Muscle of back (tissue), 11 donors: Measurements from ENCODE around the gene BEAN1. TPM values are rescaled to one million over a fixed set of nuclear protein-coding genes. Genes with fewer than 3 reads are reported as not detected.
"Not testable (repeated sequence)": the region's sequence is repeated elsewhere in the genome, so short reads cannot be mapped to it uniquely, and the experiment has no call there.

Experiments
- DNase-seq, 3 donors: peaks; one replicate each; pipeline versions ENCODE4 v3.0.0 to v3.0.0-alpha.2; 2013
- polyA plus RNA-seq, 10 donors: library from polyadenylated mRNA; unstranded; fragments of 120-200 nt; gene quantifications; one replicate each; pipeline ENCODE4 v1.2.1, GENCODE V29; 2013; ENCODE audit not compliant: insufficient read length in 10 of 10

Gene BEAN1
- polyA plus RNA-seq, 10 donors, result 0.75 to 1.6 (median 1.1) TPM

DNA sequence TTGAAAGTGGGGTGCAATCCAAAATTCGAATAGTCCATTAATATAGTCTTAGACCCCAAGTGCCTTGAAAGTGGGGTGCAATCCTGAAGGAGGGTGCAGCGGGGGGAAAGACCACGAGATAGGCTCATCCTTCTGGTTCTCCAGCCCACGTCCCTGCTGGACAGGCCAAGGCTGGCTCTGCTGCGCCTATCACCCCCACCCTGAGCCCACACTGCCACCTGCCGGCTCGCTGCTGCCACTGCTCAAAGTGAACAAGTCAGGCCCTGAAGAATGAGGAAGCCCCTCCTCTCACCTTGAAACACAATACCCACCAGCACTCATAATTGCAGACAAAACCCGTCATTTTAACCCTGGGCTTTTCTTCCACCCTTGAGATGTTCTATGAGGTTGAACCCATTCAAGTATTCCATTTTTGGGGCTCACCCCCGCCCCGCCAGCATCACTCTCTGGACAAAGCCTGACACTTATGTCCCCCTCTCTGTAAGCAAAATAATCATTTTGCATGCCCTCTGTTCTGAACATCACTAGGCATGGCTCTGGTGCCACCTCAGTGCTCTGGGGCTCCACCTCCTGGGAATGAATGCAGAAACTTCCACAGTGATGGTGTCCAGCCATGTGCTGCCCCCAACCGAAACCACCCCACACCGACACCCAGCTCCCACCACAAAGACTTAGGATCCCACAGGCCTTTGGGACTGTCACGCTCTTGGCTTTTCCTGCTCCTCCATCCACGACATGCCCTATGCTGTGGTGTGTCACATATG, 56.8 kb downstream of the BEAN1 start:
- DNase-seq, result peak; percentile 50 to 84 (median 70)

DNA sequence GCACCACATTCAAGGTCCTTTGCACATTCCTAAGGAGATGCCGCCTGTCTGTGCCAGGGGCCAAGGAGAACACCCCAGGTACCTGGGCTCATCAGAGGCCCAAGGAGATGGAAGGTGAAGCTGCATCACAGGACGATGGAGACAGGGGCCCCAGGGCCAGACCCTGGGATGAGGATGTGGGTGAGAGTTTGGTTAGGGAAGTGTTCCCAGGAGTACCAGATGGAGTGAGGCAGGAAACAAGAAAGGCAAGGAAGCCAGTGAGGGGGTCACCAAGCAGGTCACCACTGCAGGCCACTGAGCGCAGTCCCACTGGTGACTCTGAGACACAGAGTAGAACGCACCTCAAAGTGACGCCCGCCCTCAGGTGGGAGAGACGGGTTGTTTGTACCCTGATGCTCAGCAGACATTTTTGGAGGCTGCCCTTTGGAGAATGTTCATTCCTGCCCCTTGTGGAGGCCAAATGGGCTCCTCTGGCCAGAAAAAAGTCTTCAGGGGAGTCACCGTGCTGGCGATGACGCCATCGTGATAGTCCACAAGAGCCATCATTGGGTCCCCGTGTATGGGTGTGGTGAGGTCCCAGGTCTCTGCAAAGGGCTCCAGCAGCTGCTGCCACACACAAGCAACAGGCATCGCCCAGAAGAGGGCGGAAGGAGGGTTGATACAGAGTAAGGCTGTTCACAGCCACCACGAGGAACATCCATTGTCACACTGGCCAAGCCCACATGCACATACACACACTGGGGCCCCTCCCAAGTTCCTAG, 57.5 kb downstream of the BEAN1 start:
- no peak for DNase-seq

DNA sequence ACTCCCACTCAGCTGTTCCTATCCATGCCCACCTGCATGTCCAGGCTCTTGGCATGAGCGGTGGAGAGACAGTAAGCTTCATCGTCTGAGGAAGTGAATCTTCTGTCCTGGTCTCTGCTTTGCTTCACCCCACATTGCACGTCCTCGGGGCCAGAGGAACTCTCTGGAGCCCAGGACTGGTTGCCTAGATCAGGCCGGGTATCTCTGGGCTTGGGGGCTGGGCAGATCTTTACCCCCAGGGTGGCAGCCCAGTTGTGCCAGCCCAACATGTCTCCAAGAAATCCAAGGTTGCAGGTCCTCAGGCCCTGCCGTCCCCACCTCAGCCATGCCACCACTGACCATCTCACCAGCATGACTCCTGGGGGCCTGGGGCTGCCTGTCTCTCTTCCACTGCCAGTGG, 58.3 kb downstream of the BEAN1 start:
- DNase-seq, result no peak

DNA sequence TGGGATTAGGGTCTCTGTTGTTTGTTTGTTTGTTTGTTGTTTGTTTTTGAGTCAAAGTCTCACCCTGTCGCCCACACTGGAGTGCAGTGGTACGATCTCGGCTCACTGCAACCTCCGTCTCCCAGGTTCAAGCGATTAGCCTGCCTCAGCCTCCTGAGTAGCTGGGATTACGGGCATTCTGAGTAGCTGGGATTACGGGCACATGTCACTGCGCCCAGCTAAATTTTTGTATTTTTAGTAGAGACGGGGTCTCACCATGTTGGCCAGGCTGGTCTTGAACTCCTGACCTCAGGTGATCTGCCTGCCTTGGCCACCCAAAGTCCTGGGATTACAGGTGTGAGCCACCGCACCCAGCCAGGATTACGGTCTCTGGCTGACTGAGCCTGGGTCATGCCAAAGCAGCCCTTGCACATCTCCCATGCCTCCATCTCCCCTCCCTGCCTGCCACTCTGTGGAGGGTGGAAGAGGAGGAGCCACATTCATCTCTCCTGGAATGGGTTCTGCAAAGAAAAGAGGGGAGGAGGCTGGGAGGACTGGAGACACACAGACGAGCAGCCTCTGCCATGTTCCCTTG, 59.2 kb downstream of the BEAN1 start:
- DNase-seq, result no peak

GRCh38 chr16:66486773-66487579, 59.9 kb downstream of the BEAN1 start:
- DNase-seq, result peak; percentile 36 to 81 (median 62)

DNA sequence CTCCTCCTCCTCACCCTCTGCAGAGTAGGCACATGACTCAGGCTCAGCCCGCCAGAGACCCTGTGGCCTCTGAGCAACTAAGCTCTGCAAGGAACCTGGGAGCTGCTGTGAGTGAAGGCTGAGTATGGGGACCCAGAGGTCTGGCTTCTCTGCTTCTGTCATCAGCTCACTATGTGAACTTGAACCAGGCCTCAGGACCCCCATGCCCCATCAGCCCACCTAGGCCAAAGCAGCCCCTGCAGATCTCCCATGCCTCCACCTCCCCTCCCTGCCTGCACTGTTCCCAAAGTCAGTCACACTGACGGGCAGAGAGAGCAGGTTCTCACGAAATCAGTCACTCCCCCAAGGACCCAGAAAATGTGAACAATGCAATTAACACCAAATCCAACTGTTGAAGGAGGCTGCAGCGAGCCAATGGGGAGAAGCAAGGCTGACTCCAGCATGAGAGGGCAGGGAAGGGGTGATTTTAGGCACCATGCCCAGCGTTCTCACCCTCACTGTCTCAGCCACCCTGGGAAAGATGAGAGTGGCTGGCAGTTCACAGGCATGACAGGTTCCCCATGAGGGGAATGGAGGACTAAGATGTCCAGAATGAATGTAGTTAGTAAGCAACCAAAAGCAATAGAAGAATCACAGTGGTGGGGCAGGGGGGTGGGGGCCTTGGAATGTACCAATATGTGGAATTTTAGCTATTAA, 60.6 kb downstream of the BEAN1 start:
- DNase-seq, result no peak

- no peak for DNase-seq
These were observed 61.4 kb downstream of the BEAN1 start for GRCh38 chr16:66488505-66488904.

DNA sequence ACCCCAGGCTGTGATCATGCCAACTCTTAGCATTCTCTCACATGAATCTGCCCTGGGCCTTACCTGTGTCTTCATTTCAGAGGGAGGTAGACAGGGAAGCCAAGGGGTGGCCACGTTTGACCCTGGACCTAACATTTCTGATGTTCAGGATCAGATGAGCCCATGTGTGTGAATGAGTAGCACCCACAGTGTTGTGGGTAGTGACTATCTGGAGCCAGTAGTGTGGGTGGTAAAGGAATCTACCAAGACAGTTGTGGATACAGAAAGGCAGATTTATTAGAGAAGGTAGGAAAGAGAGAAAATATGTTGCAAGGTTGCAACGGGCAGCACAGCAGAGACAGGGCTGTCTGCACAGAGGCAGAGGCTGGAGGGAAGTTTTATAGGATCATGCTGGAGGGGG, 62.3 kb downstream of the BEAN1 start:
- no peak for DNase-seq

DNA sequence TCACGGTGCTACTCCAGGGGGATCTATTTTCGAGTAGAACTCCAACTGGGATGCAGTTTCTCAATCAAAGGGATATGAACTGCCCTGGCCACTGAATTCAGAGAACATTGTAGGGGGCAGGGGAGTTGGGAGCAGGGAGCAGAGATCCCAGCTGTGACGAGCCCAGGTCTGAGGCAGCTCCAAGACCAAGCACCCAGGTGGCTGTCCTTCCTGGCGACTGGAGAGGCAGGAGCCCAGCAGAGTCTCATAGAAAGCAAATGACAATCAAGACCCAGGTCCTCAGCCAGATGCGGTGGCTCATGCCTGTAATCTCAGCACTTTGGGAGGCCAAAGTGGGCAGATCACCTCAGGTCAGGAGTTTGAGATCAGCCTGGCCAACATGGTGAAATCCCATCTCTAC, 62.7 kb downstream of the BEAN1 start:
- no peak for DNase-seq

DNA sequence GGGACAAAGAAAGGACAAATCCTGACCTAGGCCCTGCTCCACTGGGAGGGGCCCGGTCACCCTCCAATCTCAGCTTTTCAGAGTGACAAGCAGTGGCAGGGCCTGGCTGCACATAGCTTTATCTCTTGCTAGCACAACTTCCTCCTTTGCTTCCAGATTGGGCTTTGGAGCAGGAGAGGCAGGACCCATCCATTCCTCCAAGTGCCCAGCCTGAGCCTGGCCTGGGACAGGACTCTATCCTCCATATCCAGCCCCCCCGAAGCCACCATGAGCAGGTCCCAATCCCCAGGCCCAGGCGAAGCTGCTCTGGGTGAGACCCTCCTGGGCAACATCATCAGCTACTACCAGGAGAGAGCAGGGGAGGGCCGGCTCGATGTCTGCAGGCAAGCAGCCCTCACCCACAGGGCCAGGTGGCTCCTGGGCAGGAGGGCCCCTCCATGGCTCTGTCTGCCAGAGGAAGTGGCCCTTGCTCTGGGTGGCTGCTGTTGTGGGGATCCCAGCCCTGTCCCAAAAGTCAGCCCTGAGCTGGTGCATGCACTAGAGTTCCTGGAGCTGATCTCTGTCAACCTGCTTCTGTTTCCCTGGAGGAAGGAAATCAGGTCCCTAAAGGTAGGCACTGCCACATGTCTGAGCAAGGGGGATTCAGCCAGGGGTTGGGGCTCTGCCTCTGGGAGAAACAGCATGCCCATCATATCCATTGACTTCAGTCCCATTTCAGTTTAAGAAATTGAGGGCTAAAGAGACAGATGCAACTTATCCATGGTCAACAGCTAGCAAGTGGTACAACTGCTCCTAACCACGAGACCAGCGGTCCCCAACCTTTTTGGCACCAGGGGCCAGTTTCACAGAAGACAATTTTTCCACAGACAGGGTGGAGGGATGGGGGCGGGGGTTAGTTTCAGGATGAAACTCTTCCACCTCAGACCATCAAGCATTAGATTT, 64.0 kb downstream of the BEAN1 start:
- DNase-seq, result no peak

DNA sequence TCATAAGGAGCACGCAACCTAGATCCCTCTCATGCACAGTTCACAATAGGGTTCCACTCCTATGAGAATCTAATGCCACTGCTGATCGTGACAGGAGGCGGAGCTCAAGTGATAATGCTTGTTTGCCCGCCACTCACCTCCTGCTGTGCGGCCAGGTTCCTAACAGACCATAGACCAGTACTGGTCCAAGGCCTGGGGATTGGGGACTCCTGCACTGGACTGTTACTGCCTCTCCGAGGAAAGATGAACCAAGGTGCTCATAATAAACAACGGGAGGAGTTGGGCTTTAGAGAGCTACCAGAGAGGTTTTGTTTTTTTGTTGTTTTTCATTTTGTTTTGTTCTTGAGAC, 64.6 kb downstream of the BEAN1 start:
- DNase-seq, result no peak

DNA sequence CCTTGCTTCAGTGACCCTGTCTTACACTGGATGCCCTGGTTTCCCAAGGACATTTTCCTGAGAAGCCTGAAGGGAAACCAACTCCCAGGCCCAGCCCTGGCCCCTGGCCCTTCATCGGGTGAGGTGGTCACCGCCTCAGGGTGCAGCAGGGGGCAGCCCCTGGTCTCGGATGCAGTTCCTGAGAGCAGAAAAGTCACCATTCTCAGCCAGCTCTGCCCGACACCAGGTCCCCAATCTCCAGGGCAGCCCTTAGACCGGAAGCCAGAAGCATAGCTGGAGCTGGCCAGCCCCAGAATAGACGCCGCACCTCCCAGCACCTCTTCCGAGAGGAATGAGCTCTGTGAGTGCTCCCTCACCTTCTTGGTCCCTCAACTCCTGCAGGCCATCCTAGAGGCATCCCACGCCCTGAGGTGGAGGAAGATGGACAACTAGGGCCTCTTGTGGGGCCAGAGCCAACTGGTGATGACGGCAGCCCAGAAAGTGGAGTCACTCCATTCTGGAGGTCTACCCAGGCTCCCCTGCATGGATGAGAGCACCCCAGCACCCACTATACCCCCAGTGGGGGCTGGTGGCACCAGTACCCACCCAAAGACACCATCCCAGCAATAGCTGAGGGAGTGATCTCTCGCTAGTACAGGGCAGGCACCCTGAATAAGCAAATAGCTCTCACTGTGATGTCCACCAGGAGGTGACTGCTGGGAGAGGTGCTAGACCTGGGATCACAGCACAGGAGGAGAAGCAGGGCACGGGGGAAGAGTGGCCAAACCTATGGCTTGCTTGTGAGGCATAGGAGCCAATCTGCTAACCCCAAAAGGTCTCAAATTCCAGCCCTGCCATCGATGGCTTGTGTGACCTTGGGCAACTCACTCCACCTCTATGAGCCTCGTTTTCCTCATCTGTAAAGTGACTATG, 66.7 kb downstream of the BEAN1 start:
- no peak for DNase-seq

GRCh38 chr16:66494916-66495315, 67.8 kb downstream of the BEAN1 start:
- no peak for DNase-seq

GRCh38 chr16:66495440-66495839, 68.3 kb downstream of the BEAN1 start:
- no peak for DNase-seq

DNA sequence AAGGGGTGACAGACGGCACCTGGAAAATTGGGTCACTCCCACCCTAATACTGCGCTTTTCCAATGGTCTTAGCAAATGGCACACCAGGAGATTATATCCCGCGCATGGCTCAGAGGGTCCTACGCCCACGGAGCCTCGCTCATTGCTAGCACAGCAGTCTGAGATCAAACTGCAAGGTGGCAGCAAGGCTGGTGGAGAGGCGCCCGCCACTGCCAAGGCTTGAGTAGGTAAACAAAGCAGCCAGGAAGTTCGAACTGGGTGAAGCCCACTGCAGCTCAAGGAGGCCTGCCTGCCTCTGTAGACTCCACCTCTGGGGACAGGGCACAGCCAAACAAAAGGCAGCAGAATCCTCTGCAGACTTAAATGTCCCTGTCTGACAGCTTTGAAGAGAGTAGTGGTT, 69.1 kb downstream of the BEAN1 start:
- not testable (repeated sequence) for DNase-seq

- DNase-seq, result not testable (repeated sequence)
These were observed 70.8 kb downstream of the BEAN1 start for GRCh38 chr16:66497921-66498320.

DNA sequence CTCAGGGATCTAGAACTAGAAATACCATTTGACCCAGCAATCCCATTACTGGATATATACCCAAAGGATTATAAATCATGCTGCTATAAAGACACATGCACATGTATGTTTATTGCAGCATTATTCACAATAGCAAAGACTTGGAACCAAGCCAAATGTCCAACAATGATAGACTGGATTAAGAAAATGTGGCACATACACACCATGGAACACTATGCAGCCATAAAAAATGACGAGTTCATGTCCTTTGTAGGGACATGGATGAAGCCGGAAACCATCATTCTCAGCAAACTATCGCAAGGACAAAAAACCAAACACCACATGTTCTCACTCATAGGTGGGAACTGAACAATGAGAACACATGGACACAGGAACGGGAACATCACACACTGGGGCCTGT, 74.5 kb downstream of the BEAN1 start:
- not testable (repeated sequence) for DNase-seq

DNA sequence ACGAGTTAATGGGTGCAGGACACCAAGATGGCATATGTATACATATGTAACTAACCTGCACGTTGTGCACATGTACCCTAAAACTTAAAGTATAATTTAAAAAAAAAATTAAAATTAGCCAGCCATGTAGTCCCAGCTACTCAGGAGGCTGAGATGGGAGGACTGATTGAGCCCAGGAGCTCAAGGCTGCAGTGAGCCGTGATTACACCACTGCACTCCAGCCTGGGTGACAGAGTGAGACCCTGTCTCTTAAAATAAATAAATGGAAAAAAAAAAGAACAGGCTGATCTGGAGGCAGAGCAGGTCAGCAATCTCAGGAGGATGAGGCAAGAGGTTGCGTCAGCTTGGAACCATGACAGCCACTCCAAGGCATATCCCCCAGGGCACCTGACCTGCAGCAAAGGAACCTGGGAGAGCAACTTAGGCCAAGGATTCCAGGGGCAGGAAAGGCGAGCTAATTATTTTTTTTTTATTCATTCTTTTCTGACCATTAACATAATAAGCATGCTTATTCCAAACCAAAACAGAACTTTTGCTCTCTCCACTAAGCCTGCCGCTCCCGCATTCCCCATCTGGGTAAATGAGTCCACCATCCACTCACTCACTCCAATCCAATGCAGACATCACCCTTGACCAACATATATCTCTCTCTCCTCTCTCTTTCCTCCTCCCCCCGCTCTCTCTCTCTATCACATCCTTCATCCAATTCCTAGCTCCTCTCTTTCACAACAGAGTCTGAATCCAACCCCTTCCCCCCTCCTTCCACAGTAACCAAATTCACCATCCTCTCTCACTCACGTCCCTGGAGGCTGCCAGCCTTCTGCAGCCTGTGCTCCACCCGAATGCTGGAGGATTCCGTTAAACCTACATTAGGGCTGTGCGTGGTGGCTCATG, 75.2 kb downstream of the BEAN1 start:
- DNase-seq, result no peak
